B cell (primary cell): ENCODE measurements around the gene LMTK3. TPM values are rescaled to one million over a fixed set of nuclear protein-coding genes. Genes with fewer than 3 reads are reported as not detected.

Experiments
- ATAC-seq: fragments of 200-7000 bp; cut with Tn5 transposase; one replicate; pipeline ENCODE4 v1.10.0; 2021; ENCODE audit warnings: low read depth, mild to moderate bottlenecking, moderate number of reproducible peaks, moderate library complexity
- CTCF ChIA-PET: fragments of 350-600 bp; sonication (Branson Sonifier 250); formaldehyde crosslinking; loops from one replicate; lab custom pipeline; 2021; ENCODE audit warnings: antibody characterized with exemption, inconsistent platforms; lab: Charles Lee
- POLR2A ChIA-PET: fragments of 350-600 bp; sonication (Branson Sonifier 250); formaldehyde crosslinking; loops from one replicate; lab custom pipeline; 2021; ENCODE audit warnings: antibody characterized with exemption; lab: Charles Lee
- DNase-seq: peaks from one replicate; pipeline ENCODE4 v3.0.0; 2013
- H2AFZ ChIP-seq: 2 replicates; pipeline ENCODE4 v1.6.1; 2012; ENCODE audit warnings: mild to moderate bottlenecking, low read depth, low read length; ENCODE audit not compliant: insufficient read depth, poor library complexity, severe bottlenecking
- H3K27ac ChIP-seq, 2 donors: 1 replicate in 1 of 2; 2 replicates in 1 of 2; pipeline ENCODE4 v1.5.1; 2012 to 2013; ENCODE audit warnings: low read length in 2 of 2, mild to moderate bottlenecking in 2 of 2, moderate library complexity in 1 of 2
- H3K27me3 ChIP-seq, 4 experiments: fragments of 200-600 bp in 1 of 4; sonication (generic) in 1 of 4; replicated peaks in 1 of 4; 1 replicate in 2 of 4; 2 replicates in 2 of 4; pipeline versions ENCODE4 v1.6.1 to v1.7.0; 2013 to 2016; ENCODE audit warnings: low read length in 3 of 4, mild to moderate bottlenecking in 2 of 4, mixed read lengths in 1 of 4, moderate library complexity in 1 of 4; ENCODE audit not compliant: insufficient read depth in 4 of 4, control insufficient read depth in 3 of 4; ENCODE audit errors: control extremely low read depth in 1 of 4
- H3K36me3 ChIP-seq, 2 experiments: replicated peaks in 1 of 2; 1 replicate in 1 of 2; 2 replicates in 1 of 2; pipeline versions ENCODE4 v1.6.1 to v1.7.1; 2013; ENCODE audit warnings: low read length in 1 of 2; ENCODE audit not compliant: insufficient read depth in 2 of 2, control insufficient read depth in 1 of 2; ENCODE audit errors: control extremely low read depth in 1 of 2, extremely low read depth in 1 of 2
- H3K4me1 ChIP-seq, 2 donors: fragments of 200-600 bp in 1 of 2; sonication (generic) in 1 of 2; 1 replicate in 1 of 2; 2 replicates in 1 of 2; pipeline versions ENCODE4 v1.5.1 to v1.6.1; 2013 to 2017; ENCODE audit warnings: low read length in 2 of 2; ENCODE audit not compliant: control insufficient read depth in 2 of 2, insufficient read depth in 2 of 2
- H3K4me2 ChIP-seq: replicated peaks from 2 replicates; pipeline ENCODE3; 2012; ENCODE audit warnings: mild to moderate bottlenecking, low read depth, low read length; ENCODE audit not compliant: poor library complexity, severe bottlenecking
- H3K4me3 ChIP-seq, 5 experiments: fragments of 200-600 bp in 1 of 5; sonication (generic) in 1 of 5; 1 replicate in 3 of 5; 2 replicates in 2 of 5; pipeline versions ENCODE4 v1.5.1 to v1.7.0; 2011 to 2016; ENCODE audit warnings: low read length in 4 of 5, mild to moderate bottlenecking in 4 of 5, low read depth in 2 of 5, control low read depth in 1 of 5, moderate library complexity in 1 of 5; ENCODE audit not compliant: insufficient read depth in 1 of 5; ENCODE audit errors: control extremely low read depth in 1 of 5, extremely low read depth in 1 of 5
- H3K79me2 ChIP-seq: fragments of 200-600 bp; sonication (generic); one replicate; pipeline ENCODE4 v1.6.0; 2016; ENCODE audit warnings: low read length; ENCODE audit not compliant: control insufficient read depth, insufficient read depth
- H3K9ac ChIP-seq: fragments of 200-600 bp; sonication (generic); 2 replicates; pipeline ENCODE4 v1.6.1; 2017; ENCODE audit warnings: mild to moderate bottlenecking, low read length, moderate library complexity
- H3K9me3 ChIP-seq, 3 donors: one replicate each; pipeline versions ENCODE4 v1.6.1 to v1.7.1; 2013; ENCODE audit warnings: low read length in 2 of 3; ENCODE audit not compliant: control insufficient read depth in 2 of 3, insufficient read depth in 1 of 3; ENCODE audit errors: control extremely low read depth in 1 of 3
- H4K20me1 ChIP-seq: 2 replicates; pipeline ENCODE4 v1.6.0; 2012; ENCODE audit warnings: mild to moderate bottlenecking, low read length; ENCODE audit not compliant: insufficient read depth, control insufficient read depth, poor library complexity, severe bottlenecking
- H3K27ac Mint-ChIP-seq: one replicate; pipeline ENCODE4 v1.8.0; 2021; ENCODE audit warnings: mixed read lengths
- H3K27me3 Mint-ChIP-seq: one replicate; pipeline ENCODE4 v1.8.0; 2021; ENCODE audit warnings: mixed read lengths
- H3K4me1 Mint-ChIP-seq: one replicate; pipeline ENCODE4 v1.8.0; 2021; ENCODE audit warnings: mixed read lengths
- H3K4me3 Mint-ChIP-seq: one replicate; pipeline ENCODE4 v1.8.0; 2021; ENCODE audit warnings: mixed read lengths
- H3K9me3 Mint-ChIP-seq: one replicate; pipeline ENCODE4 v1.8.0; 2022; ENCODE audit warnings: mixed read lengths; ENCODE audit not compliant: insufficient read depth
- EZH2 ChIP-seq: IDR thresholded peaks from 2 replicates; pipeline ENCODE4 v1.6.1; 2012; ENCODE audit warnings: borderline replicate concordance, low read depth, mild to moderate bottlenecking, moderate library complexity, low read length; ENCODE audit not compliant: insufficient read depth, poor library complexity, severe bottlenecking
- WGBS: methylation state at CpG from one replicate; pipeline ENCODE4 v1.1.5; 2013; ENCODE audit warnings: missing lambda C conversion rate; ENCODE audit not compliant: insufficient coverage; 5-methylcytosine and 5-hydroxymethylcytosine counted together
- intact Hi-C: fragments of 100-400 bp; cut with micrococcal nuclease; formaldehyde crosslinking; loops from one replicate; pipeline ENCODE4 v1.10.0; 2022
- polyA plus RNA-seq: library from polyadenylated mRNA; depleted of rRNA; stranded (reverse); fragments of >200 nt; gene quantifications from 2 replicates; pipeline ENCODE4 v1.2.3, GENCODE V29; 2012
- total RNA-seq, 2 donors: library from RNA; stranded (reverse); fragments of 120-200 nt in 1 of 2; gene quantifications; 1 replicate in 1 of 2; 2 replicates in 1 of 2; pipeline versions ENCODE4 v1.2.3 to v1.2.4, GENCODE V29; 2013 to 2022
- TF ChIP-seq, protein P1 (sequence below): fragments of 200-600 bp; IDR thresholded peaks from one replicate; pipeline ENCODE4 v1.8.0; 2022; ENCODE audit warnings: antibody characterized with exemption, mild to moderate bottlenecking

LMTK3 gene
- total and polyA plus RNA-seq, 2 donors (not counting 1 experiment from before 2014, with no cell fraction given), result 0.19 to 1.6 TPM

GRCh38 chr19:48500830-48501493 is 10.7 kb downstream of the LMTK3 start:
- H3K4me2 ChIP-seq, result peak overlapping the region; percentile 81
- TF ChIP-seq, protein P1, sequence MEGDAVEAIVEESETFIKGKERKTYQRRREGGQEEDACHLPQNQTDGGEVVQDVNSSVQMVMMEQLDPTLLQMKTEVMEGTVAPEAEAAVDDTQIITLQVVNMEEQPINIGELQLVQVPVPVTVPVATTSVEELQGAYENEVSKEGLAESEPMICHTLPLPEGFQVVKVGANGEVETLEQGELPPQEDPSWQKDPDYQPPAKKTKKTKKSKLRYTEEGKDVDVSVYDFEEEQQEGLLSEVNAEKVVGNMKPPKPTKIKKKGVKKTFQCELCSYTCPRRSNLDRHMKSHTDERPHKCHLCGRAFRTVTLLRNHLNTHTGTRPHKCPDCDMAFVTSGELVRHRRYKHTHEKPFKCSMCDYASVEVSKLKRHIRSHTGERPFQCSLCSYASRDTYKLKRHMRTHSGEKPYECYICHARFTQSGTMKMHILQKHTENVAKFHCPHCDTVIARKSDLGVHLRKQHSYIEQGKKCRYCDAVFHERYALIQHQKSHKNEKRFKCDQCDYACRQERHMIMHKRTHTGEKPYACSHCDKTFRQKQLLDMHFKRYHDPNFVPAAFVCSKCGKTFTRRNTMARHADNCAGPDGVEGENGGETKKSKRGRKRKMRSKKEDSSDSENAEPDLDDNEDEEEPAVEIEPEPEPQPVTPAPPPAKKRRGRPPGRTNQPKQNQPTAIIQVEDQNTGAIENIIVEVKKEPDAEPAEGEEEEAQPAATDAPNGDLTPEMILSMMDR, result no peak
- TF ChIP-seq EZH2, result no peak
- peaks cover 0 to 42% (median 15%) of the 10 kb centered on the region in 4 experiments for H3K27me3 ChIP-seq
- ChIA-PET CTCF (interaction anchor here (1.1 to 2.6 kb wide), 2 partner anchors 10 to 12 kb away, joined by 4 to 8 read pairs; no protein-coding TSS in a partner anchor), POLR2A (interaction anchor here (1.1 kb wide), 1 partner anchor 10 kb away, joined by 3 read pairs; no protein-coding TSS in a partner anchor)
- H3K79me2 ChIP-seq, result no peaks in the 10 kb centered on the region
- no peak overlapping the region for H3K4me3 ChIP-seq
- H3K4me1 ChIP-seq, result peaks cover 33 to 35% of the 10 kb centered on the region in 2 donors
- Mint-ChIP-seq H3K4me3 (peak overlapping the region; percentile 49), H3K4me1 (peaks cover 21% of the 10 kb centered on the region), H3K9me3 (no peaks in the 10 kb centered on the region), H3K27ac (no peak overlapping the region), H3K27me3 (peaks cover 10% of the 10 kb centered on the region)
- H4K20me1 ChIP-seq, result no peaks in the 10 kb centered on the region
- DNase-seq, result peak; percentile 25
- H3K9ac ChIP-seq, result no peak overlapping the region
- H3K9me3 ChIP-seq, result peaks cover 0 to 21% (median 0%) of the 10 kb centered on the region in 3 donors
- no peak for ATAC-seq
- H3K27ac ChIP-seq, result no peak overlapping the region
- 60% methylated on average over 32 of the region's 32 CpGs for WGBS
- intact Hi-C loops, result no loop called here
- no peaks in the 10 kb centered on the region for H3K36me3 ChIP-seq
- peak overlapping the region; percentile 22 for H2AFZ ChIP-seq
